Measurements from ENCODE around the gene JMJD4. TPM values are rescaled to one million over a fixed set of nuclear protein-coding genes. Genes with fewer than 3 reads are reported as not detected.

The JMJD4 gene
- total RNA-seq, 1 experiment from 2014 or later, result 20.7 TPM

GRCh38 chr1:227780101-227781044 lies 45.3 kb upstream of the JMJD4 start:
- intact Hi-C loops (cut with micrococcal nuclease; ENCODE audit: unreplicated experiment), result no loop called here
- no peak overlapping the region for H3K4me3 ChIP-seq (ENCODE audit: low read depth, low read length, poor library complexity, severe bottlenecking)

DNA sequence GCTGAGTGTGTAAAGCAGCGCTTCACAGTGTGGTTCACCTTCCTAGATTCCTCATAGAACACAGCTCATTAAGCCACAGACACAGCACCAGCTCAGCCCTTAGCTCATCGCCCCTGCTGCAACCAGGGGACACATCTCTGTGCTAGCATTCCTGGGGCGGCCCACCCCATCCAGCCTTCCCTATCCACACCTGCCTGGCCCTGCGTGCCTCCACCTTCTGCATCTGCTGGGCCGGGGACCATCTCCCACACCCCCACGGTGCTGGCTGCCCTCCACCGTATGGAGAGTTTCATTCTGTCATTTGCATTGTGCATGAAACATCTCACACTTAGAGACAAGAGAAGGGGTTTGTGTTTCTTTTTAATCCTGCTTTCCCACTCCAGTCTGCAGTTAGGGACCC lies 44.6 kb upstream of the JMJD4 start:
- H3K27me3 ChIP-seq (replicated peaks; ENCODE audit: insufficient read depth, low read depth, low read length, poor library complexity), result no peaks in the 10 kb centered on the region
- POLR2A ChIA-PET (ENCODE audit: low non-redundant PET), result no interaction called here
- no peaks in the 10 kb centered on the region for H3K36me3 ChIP-seq (ENCODE audit: insufficient read depth, low read length, poor library complexity, severe bottlenecking)
- no peaks in the 10 kb centered on the region for H3K9me3 ChIP-seq (ENCODE audit: low read depth, low read length, poor library complexity, severe bottlenecking)
- intact Hi-C loops (cut with micrococcal nuclease; ENCODE audit: unreplicated experiment), result no loop called here
- TF ChIP-seq, protein P1, sequence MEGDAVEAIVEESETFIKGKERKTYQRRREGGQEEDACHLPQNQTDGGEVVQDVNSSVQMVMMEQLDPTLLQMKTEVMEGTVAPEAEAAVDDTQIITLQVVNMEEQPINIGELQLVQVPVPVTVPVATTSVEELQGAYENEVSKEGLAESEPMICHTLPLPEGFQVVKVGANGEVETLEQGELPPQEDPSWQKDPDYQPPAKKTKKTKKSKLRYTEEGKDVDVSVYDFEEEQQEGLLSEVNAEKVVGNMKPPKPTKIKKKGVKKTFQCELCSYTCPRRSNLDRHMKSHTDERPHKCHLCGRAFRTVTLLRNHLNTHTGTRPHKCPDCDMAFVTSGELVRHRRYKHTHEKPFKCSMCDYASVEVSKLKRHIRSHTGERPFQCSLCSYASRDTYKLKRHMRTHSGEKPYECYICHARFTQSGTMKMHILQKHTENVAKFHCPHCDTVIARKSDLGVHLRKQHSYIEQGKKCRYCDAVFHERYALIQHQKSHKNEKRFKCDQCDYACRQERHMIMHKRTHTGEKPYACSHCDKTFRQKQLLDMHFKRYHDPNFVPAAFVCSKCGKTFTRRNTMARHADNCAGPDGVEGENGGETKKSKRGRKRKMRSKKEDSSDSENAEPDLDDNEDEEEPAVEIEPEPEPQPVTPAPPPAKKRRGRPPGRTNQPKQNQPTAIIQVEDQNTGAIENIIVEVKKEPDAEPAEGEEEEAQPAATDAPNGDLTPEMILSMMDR (conservative IDR thresholded peaks at IDR 0.05; ENCODE audit: low read depth, low read length), result no peak
- TF ChIP-seq EZH2 (IDR thresholded peaks at IDR 0.05; ENCODE audit: borderline replicate concordance, low read depth, low read length, poor library complexity, severe bottlenecking), result no peak
- no peaks in the 10 kb centered on the region for H3K4me1 ChIP-seq (ENCODE audit: insufficient read depth, low read length, poor library complexity, severe bottlenecking)
- H3K27ac ChIP-seq (ENCODE audit: low read depth, low read length, poor library complexity, severe bottlenecking), result no peak overlapping the region
- H3K4me3 ChIP-seq (ENCODE audit: low read depth, low read length, poor library complexity, severe bottlenecking), result no peak overlapping the region
- CTCF ChIA-PET, result no interaction called here
- DNase-seq (ENCODE audit: low spot score), result no peak
- no TSS peak for BruUV-seq (replicated peaks)

More at GRCh38 chr1:227780101-227781044, 45.3 kb upstream of the JMJD4 start:
- Histone ChIP-seq H3K9me3 (ENCODE audit: low read depth, low read length, poor library complexity, severe bottlenecking) (no peaks in the 10 kb centered on the region), H3K36me3 (ENCODE audit: insufficient read depth, low read length, poor library complexity, severe bottlenecking) (no peaks in the 10 kb centered on the region), H3K27ac (ENCODE audit: low read depth, low read length, poor library complexity, severe bottlenecking) (no peak overlapping the region), H3K27me3 (replicated peaks; ENCODE audit: insufficient read depth, low read depth, low read length, poor library complexity) (no peaks in the 10 kb centered on the region), H3K4me1 (ENCODE audit: insufficient read depth, low read length, poor library complexity, severe bottlenecking) (no peaks in the 10 kb centered on the region)
- no peak for DNase-seq (ENCODE audit: low spot score)
- CTCF ChIA-PET, result no interaction called here
- TF ChIP-seq, protein P1 (conservative IDR thresholded peaks at IDR 0.05; ENCODE audit: low read depth, low read length), result no peak
- no peak for TF ChIP-seq EZH2 (IDR thresholded peaks at IDR 0.05; ENCODE audit: borderline replicate concordance, low read depth, low read length, poor library complexity, severe bottlenecking)
- POLR2A ChIA-PET (ENCODE audit: low non-redundant PET), result no interaction called here
- no TSS peak for BruUV-seq (replicated peaks)

DNA sequence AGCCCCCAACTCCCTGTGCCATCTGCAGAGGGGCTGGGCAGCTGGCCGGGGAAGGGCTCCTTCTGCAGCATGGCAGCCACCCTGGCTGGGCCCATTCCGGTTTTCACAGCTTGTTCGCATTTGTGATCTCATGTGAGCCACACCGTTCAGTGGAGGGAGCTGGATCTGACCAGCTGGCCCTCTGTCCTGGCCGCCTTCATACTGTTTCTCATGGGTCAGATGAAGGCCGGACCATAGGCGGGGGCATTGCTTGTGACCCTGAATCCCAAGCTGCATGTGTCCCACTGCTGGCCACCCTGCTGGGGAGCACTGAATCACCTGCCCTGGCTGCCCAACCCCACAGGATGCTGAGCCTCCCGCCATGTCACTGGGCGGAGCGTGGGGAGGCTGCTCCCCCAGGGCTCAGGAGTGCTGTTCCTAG lies 43.9 kb upstream of the JMJD4 start:
- no peak overlapping the region for H3K4me3 ChIP-seq (ENCODE audit: low read depth, low read length, poor library complexity, severe bottlenecking)
- H3K27me3 ChIP-seq (replicated peaks; ENCODE audit: insufficient read depth, low read depth, low read length, poor library complexity), result no peaks in the 10 kb centered on the region
- POLR2A ChIA-PET (ENCODE audit: low non-redundant PET), result no interaction called here
- intact Hi-C loops (cut with micrococcal nuclease; ENCODE audit: unreplicated experiment), result no loop called here
- H3K27ac ChIP-seq (ENCODE audit: low read depth, low read length, poor library complexity, severe bottlenecking), result no peak overlapping the region
- TF ChIP-seq, protein P1 (conservative IDR thresholded peaks at IDR 0.05; ENCODE audit: low read depth, low read length), result no peak
- no peak for TF ChIP-seq EZH2 (IDR thresholded peaks at IDR 0.05; ENCODE audit: borderline replicate concordance, low read depth, low read length, poor library complexity, severe bottlenecking)
- DNase-seq (ENCODE audit: low spot score), result no peak
- BruUV-seq (replicated peaks), result no TSS peak
- no peaks in the 10 kb centered on the region for H3K36me3 ChIP-seq (ENCODE audit: insufficient read depth, low read length, poor library complexity, severe bottlenecking)
- H3K4me1 ChIP-seq (ENCODE audit: insufficient read depth, low read length, poor library complexity, severe bottlenecking), result no peaks in the 10 kb centered on the region
- CTCF ChIA-PET, result no interaction called here
- H3K9me3 ChIP-seq (ENCODE audit: low read depth, low read length, poor library complexity, severe bottlenecking), result no peaks in the 10 kb centered on the region
